ENCODE data around the gene RPS18. TPM values are rescaled to one million over a fixed set of nuclear protein-coding genes. Genes with fewer than 3 reads are reported as not detected.

RPS18 gene
- total and polyA plus RNA-seq, 2 of the 13 experiments (the other 11 are each of a cell fraction or from before 2014, with no cell fraction given): 3,896 to 5,806 TPM

DNA sequence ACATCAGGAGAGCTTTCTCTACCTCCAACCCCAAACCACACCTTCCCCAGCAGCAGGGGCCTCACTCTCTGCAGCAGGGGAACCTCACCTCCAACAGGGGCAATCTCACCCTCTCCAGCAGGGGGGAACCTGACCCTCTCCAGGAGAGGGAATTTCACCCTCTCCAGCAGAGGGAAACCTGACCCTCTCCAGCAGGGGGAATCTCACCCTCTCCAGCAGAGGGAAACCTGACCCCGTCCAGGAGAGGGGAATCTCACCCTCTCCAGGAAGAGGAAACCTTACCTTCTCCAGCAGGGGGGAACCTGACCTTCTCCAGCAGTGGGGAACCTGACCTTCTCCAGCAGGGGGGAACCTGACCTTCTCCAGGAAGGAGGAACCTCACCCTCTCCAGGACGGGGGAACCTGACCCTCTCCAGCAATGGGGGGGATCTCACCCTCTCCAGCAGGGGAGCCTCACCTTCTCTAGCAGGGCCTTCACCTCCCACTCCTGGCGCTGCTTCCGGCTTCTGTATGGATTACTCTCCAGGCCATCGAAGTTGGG lies 8.2 kb downstream of the RPS18 start (continued):
- TF ChIP-seq SMC3 (IDR thresholded peaks at IDR 0.05; ENCODE audit: low read length) (peak; percentile 98), ZNF468 (CRISPR knock-in tag; IDR thresholded peaks at IDR 0.05) (no peak), PHF21A (CRISPR knock-in tag; IDR thresholded peaks at IDR 0.05) (no peak), HHEX (CRISPR knock-in tag; IDR thresholded peaks at IDR 0.05) (no peak), SALL2 (CRISPR knock-in tag; IDR thresholded peaks at IDR 0.05) (0 out of 2 replicates have a peak, but pooled peaks have one; percentile 35), POLR2AphosphoS2 (IDR thresholded peaks at IDR 0.05; ENCODE audit: low read depth, low read length) (no peak), TBX3 (IDR thresholded peaks at IDR 0.05; ENCODE audit: borderline replicate concordance) (no peak), TARDBP (CRISPR knock-in tag; IDR thresholded peaks at IDR 0.05) (peak; percentile 62; the same call in 1 of the 2 replicates), HOXA3 (CRISPR knock-in tag; IDR thresholded peaks at IDR 0.05) (peak; percentile 69; the same call in 1 of the 2 replicates), ZNF335 (CRISPR knock-in tag; IDR thresholded peaks at IDR 0.05) (no peak), NR2F6 (IDR thresholded peaks at IDR 0.05) (peak; percentile 61), NR2F6 (CRISPR knock-in tag; IDR thresholded peaks at IDR 0.05) (peak; percentile 28; the same call in 1 of the 2 replicates), NFIB (CRISPR knock-in tag; IDR thresholded peaks at IDR 0.05; ENCODE audit: borderline replicate concordance) (no peak), ZFX (CRISPR knock-in tag; IDR thresholded peaks at IDR 0.05; ENCODE audit: low read depth) (0 out of 2 replicates have a peak, but pooled peaks have one; percentile 25), SP2 (CRISPR knock-in tag; IDR thresholded peaks at IDR 0.05) (no peak), AGO1 (IDR thresholded peaks at IDR 0.05; ENCODE audit: low read depth, low read length, poor library complexity, severe bottlenecking) (no peak), ZNF614 (CRISPR knock-in tag; IDR thresholded peaks at IDR 0.05; ENCODE audit: borderline replicate concordance) (peak; percentile 48; the same call in 1 of the 2 replicates)
- TF ChIP-seq, protein P1, sequence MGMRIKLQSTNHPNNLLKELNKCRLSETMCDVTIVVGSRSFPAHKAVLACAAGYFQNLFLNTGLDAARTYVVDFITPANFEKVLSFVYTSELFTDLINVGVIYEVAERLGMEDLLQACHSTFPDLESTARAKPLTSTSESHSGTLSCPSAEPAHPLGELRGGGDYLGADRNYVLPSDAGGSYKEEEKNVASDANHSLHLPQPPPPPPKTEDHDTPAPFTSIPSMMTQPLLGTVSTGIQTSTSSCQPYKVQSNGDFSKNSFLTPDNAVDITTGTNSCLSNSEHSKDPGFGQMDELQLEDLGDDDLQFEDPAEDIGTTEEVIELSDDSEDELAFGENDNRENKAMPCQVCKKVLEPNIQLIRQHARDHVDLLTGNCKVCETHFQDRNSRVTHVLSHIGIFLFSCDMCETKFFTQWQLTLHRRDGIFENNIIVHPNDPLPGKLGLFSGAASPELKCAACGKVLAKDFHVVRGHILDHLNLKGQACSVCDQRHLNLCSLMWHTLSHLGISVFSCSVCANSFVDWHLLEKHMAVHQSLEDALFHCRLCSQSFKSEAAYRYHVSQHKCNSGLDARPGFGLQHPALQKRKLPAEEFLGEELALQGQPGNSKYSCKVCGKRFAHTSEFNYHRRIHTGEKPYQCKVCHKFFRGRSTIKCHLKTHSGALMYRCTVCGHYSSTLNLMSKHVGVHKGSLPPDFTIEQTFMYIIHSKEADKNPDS (CRISPR knock-in tag; IDR thresholded peaks at IDR 0.05): peak; percentile 80; the same call in 1 of the 2 replicates
- TF ChIP-seq, protein P2, sequence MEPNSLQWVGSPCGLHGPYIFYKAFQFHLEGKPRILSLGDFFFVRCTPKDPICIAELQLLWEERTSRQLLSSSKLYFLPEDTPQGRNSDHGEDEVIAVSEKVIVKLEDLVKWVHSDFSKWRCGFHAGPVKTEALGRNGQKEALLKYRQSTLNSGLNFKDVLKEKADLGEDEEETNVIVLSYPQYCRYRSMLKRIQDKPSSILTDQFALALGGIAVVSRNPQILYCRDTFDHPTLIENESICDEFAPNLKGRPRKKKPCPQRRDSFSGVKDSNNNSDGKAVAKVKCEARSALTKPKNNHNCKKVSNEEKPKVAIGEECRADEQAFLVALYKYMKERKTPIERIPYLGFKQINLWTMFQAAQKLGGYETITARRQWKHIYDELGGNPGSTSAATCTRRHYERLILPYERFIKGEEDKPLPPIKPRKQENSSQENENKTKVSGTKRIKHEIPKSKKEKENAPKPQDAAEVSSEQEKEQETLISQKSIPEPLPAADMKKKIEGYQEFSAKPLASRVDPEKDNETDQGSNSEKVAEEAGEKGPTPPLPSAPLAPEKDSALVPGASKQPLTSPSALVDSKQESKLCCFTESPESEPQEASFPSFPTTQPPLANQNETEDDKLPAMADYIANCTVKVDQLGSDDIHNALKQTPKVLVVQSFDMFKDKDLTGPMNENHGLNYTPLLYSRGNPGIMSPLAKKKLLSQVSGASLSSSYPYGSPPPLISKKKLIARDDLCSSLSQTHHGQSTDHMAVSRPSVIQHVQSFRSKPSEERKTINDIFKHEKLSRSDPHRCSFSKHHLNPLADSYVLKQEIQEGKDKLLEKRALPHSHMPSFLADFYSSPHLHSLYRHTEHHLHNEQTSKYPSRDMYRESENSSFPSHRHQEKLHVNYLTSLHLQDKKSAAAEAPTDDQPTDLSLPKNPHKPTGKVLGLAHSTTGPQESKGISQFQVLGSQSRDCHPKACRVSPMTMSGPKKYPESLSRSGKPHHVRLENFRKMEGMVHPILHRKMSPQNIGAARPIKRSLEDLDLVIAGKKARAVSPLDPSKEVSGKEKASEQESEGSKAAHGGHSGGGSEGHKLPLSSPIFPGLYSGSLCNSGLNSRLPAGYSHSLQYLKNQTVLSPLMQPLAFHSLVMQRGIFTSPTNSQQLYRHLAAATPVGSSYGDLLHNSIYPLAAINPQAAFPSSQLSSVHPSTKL (CRISPR knock-in tag; IDR thresholded peaks at IDR 0.05): 0 out of 2 replicates have a peak, but pooled peaks have one; percentile 13
- TF ChIP-seq, protein P3, sequence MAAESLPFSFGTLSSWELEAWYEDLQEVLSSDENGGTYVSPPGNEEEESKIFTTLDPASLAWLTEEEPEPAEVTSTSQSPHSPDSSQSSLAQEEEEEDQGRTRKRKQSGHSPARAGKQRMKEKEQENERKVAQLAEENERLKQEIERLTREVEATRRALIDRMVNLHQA (CRISPR knock-in tag; IDR thresholded peaks at IDR 0.05): no peak
- TF ChIP-seq, protein P4, sequence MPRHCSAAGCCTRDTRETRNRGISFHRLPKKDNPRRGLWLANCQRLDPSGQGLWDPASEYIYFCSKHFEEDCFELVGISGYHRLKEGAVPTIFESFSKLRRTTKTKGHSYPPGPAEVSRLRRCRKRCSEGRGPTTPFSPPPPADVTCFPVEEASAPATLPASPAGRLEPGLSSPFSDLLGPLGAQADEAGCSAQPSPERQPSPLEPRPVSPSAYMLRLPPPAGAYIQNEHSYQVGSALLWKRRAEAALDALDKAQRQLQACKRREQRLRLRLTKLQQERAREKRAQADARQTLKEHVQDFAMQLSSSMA (CRISPR knock-in tag; IDR thresholded peaks at IDR 0.05): 0 out of 2 replicates have a peak, but pooled peaks have one; percentile 55
- TF ChIP-seq, protein P5, sequence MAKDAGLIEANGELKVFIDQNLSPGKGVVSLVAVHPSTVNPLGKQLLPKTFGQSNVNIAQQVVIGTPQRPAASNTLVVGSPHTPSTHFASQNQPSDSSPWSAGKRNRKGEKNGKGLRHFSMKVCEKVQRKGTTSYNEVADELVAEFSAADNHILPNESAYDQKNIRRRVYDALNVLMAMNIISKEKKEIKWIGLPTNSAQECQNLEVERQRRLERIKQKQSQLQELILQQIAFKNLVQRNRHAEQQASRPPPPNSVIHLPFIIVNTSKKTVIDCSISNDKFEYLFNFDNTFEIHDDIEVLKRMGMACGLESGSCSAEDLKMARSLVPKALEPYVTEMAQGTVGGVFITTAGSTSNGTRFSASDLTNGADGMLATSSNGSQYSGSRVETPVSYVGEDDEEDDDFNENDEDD (CRISPR knock-in tag; IDR thresholded peaks at IDR 0.05; ENCODE audit: borderline replicate concordance): peak; percentile 10; the same call in 1 of the 2 replicates

Measured in HepG2 (cell line).